Brain pericyte (primary cell): ENCODE data around the gene PBX1.

Experiments used
- DNase-seq: peaks from one replicate; pipeline ENCODE4 v3.0.0-alpha.2; 2012; ENCODE audit warnings: low read depth, low spot score

Gene PBX1

GRCh38 chr1:164563721-164564360 is 4.9 kb downstream of the PBX1 start:
- no peak for DNase-seq

- DNase-seq: no peak
Observed at GRCh38 chr1:164564378-164564777, 5.4 kb downstream of the PBX1 start.

- no peak for DNase-seq
Observed at GRCh38 chr1:164565357-164565756, 6.4 kb downstream of the PBX1 start.

GRCh38 chr1:164567774-164568173 is 8.8 kb downstream of the PBX1 start:
- no peak for DNase-seq

GRCh38 chr1:164569241-164569640 is 10.3 kb downstream of the PBX1 start:
- no peak for DNase-seq

GRCh38 chr1:164569866-164570265 is 10.9 kb downstream of the PBX1 start:
- DNase-seq: no peak

GRCh38 chr1:164571333-164571732 is 12.3 kb downstream of the PBX1 start:
- no peak for DNase-seq

- DNase-seq: no peak
Observed at GRCh38 chr1:164575356-164575886, 16.4 kb downstream of the PBX1 start.

- DNase-seq: peak; percentile 85
Observed at GRCh38 chr1:164576291-164577271, 17.6 kb downstream of the PBX1 start.

GRCh38 chr1:164577291-164577690 is 18.3 kb downstream of the PBX1 start:
- DNase-seq: no peak

GRCh38 chr1:164578479-164579200 is 19.7 kb downstream of the PBX1 start:
- no peak for DNase-seq

GRCh38 chr1:164579381-164579780 is 20.4 kb downstream of the PBX1 start:
- DNase-seq: no peak

- DNase-seq: no peak
Observed at GRCh38 chr1:164581762-164582161, 22.8 kb downstream of the PBX1 start.

GRCh38 chr1:164583196-164583595 is 24.2 kb downstream of the PBX1 start:
- DNase-seq: no peak

- DNase-seq: no peak
Observed at GRCh38 chr1:164583835-164584539, 25.0 kb downstream of the PBX1 start.

GRCh38 chr1:164586591-164586990 is 27.6 kb downstream of the PBX1 start:
- DNase-seq: no peak

- DNase-seq: no peak
Observed at GRCh38 chr1:164587617-164588501, 28.9 kb downstream of the PBX1 start.

- DNase-seq: peak; percentile 47
Observed at GRCh38 chr1:164588516-164589341, 29.7 kb downstream of the PBX1 start.

GRCh38 chr1:164589408-164589807 is 30.4 kb downstream of the PBX1 start:
- no peak for DNase-seq
